ENCODE data around the gene GPLD1.

Gene GPLD1

DNA sequence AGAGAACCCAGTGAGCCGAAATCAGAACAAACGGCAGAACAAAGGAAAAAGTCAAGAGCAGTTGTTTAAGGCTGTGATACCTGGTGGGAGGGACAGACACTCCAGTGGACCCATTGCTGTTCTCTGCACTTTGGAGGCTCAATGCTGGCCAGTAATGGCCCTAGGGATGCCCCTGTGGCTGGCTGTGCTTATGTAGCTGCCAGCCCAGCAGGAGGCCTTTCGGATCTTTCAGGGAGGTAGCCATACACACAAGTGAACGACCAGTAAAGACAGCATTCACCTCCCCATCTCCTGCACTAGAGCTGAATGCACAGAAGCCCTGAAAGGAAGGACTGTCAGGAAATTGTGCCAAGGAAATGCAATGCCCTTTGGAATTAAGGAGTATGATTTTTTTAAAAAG lies 34.3 kb downstream of the GPLD1 start:
- no peak for DNase-seq (ENCODE audit: low read depth)

DNA sequence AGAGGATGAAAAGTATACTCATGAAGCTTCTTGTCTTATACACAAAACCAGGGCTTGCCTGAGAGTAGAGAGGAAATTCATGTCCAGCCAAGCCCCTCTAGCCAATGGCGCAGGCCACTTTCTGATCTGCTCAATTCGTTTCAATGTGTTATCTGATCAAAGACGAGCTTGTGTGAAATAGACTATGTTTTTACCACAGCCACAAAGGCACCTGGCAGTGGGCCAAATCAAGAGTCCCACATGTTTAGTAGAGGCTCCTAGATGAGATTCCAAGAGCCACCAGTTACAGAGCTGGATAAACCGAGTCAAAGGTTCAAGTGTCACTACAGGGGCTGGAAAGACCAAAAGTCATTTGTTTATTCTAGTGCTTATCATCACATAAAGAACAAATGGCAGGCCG lies 34.9 kb downstream of the GPLD1 start:
- DNase-seq (ENCODE audit: low read depth): no peak

DNA sequence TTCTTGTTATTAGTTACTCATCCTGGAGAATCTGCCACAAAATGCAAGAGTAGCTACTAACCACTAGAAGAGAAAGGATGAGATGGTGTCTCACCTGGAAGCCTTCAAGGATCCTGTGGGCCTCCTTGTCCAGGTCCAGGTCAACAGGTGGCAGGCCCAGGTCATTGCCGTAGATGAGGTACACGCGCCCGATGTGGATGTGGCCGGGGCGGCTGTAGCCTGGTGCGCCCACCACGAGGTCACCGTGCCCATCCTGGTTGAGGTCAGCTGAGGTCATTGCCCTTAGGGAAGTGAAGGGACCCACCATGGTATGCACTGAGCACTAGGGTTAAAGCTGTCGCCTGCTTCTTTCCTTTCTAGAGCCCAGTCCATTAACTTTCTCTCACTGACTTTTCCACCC lies 35.5 kb downstream of the GPLD1 start:
- no peak for DNase-seq (ENCODE audit: low read depth)

DNA sequence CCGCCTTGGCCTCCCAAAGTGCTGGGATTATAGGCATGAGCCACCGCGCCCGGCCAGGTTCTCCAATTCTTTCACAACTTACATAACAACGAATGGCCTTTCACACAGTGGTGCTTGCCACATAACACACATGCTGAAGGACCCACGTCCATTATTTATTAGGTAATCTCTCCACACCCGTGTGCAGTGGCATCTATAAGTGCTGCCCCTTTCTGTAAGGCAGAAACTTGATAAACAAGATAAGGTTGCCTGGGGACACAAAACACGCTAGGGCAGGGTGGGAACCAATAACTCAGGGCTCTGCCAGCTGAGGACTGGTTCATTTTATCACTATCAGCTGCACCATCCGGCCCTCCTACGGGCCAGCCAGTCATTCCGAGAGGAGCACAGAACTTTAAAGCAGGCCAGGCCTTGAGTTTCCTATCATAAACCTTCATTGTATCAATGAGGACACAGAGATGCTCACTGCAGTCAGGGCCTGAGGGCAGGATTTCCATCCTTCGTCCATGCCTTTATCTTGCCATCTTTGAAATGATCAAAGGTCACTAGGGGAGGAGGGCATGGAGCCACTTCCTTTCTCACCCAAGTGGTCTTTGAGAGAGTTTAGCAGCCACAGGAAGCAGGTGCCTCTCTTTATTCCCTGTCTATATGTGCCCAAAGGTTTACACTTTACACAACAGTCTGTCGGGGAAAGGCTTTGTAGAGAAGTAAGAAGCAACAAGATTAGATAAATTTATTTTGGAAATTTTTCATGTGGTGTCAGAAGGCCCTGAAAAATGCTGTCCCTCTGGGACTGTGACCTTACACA lies 37.6 kb downstream of the GPLD1 start:
- no peak for DNase-seq (ENCODE audit: low read depth)

DNA sequence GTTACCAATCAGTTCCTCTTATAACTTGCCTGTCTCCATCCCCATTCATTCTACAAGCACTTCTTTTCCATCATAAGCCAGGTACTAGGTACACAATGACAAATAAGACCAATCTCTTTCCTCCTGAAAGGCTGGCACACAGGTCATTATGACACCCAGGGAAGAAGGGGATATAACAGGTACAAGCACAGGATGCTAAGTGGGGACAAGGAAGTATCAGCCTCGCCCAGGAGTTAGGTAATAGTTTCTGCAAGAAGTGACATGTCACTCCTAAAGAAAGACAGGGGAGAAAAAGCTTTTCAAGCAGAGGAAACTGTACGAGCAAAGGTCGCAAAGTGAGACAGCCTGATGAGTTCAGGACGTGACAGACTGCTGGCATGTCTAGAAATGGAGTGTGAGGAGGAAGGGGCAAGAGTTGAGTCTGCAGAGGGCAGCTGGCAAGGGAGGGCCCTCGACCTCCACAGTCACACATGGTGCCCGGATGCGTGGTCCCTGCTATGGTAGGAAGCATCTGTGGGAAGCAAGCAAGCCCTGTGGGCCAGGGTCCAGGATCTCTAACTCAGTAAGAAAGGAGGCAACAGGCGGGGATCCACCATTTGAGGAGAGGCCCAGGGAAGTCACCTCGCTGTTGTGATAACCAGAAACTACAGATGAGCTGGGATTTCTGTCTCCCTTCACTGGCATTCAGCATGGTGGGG lies 40.4 kb downstream of the GPLD1 start:
- no peak for DNase-seq (ENCODE audit: low read depth)

DNA sequence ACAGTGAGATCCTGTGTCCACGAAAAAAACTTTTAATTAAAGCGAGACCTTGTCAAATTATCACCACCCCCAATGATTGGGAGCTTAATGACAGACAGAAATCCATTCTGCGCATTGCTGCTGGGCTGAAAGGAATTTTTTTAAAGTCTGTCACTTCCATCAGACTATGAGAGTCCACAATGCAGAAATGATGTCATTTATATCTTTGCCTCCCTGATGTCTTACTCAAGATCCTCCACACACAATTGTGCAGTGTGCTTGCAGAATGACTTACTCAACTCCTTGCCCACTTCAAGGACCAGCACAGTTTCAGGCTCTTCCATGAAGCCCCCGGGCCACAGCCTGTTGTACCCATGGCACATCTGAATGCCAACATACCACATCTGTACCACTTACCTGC lies 41.0 kb downstream of the GPLD1 start:
- DNase-seq (ENCODE audit: low read depth): no peak

DNA sequence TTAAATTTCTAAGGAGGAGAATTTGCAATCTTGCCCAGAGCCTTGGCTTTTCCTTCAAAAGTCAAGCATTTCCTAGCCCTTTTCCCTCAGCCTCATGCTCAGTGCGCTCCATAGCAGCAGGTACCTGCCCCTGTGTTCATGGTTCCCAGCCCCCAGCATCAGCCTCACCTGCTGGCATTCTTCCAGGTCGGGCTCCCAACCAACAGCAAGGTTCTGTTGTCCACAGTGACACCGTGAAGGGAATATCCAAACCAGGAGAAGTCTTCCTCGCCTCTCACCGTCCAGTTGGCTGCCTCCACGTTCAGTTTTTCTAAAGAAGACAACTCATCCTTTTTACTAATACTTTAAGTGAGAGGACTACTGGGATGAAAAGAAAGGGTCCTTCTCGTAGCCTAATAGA lies 42.7 kb downstream of the GPLD1 start:
- no peak for DNase-seq (ENCODE audit: low read depth)

DNA sequence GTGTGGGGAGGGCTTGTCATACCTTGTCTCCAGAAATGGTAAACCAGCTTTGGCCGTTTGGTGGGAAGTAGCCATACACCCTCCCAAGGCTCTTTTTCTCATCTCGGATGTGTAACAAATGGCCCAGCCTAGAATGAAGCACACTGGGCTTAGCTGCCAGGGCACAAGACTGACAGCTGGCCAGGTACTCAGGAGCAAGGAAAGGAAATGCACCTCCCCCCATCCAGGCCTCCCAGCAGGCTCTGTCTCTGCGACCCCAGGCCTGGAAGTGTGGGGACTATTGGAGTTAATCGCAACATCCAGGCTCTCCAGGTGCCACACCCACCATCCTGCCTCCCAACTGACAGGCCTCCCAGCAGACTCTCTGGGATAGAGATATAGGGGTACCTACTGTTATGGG lies 43.7 kb downstream of the GPLD1 start:
- no peak for DNase-seq (ENCODE audit: low read depth)

DNA sequence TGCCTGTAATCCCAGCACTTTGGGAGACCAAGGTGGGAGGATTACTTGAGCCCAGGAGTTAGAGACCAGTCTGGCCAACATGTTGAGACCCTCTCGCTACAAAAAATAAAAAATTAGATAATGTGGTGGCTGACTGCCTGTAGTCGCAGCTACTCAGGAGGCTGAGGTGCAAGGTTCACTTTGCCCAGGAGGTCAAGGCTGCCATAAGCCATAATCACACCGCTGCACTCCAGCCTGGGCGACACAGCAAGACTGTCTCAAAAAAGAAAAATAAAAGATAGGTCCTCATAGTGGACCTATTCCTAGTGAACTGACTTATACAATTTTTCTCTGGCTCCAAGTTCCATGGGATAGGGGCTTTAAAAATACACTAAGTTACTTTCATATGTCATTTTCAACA lies 44.8 kb downstream of the GPLD1 start:
- no peak for DNase-seq (ENCODE audit: low read depth)

DNA sequence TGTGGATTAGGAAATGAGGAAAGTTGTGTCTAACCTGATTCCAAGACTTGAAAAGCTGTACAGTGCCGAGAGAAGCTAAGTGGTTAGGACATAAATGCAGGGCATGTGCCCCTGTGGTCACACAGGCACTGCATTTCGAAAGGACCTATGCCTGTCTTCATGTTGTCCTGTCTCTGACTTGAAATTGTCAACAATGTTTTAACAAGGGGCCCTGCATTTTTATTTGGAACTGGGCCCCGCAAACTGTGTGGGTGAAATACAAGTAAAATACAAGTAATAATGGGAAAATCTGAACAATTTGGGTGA lies 47.8 kb downstream of the GPLD1 start:
- DNase-seq (ENCODE audit: low read depth): no peak

DNA sequence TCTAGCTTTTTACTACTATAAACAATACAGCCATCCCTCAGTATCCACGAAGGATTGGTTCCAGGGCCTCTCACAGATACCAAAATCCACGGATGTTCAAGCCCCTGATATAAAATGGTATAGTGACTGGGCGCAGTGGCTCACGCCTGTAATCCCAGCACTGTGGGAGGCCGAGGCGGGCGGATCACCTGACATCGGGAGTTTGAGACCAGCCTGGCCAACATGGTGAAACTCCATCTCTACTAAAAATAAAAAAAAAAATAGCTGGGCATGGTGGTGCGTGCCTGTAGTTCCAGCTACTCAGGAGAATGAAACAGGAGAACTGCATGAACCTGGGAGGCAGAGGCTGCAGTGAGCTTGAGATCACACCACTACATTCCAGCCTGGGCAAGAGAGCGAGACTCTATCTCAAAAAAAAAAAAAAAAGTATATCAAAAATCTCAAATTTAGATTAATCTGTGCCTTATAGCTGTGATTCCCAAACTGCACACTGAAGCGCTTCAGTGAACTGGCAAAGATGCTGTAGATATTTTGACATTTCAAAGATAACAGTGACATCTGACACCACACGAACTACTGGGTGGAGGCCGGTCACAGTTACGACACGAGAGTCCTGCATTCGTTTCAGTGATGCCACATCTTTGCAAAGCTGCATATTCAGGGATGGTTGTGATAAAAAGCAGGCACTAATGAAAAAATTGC lies 48.3 kb downstream of the GPLD1 start:
- DNase-seq (ENCODE audit: low read depth): no peak

DNA sequence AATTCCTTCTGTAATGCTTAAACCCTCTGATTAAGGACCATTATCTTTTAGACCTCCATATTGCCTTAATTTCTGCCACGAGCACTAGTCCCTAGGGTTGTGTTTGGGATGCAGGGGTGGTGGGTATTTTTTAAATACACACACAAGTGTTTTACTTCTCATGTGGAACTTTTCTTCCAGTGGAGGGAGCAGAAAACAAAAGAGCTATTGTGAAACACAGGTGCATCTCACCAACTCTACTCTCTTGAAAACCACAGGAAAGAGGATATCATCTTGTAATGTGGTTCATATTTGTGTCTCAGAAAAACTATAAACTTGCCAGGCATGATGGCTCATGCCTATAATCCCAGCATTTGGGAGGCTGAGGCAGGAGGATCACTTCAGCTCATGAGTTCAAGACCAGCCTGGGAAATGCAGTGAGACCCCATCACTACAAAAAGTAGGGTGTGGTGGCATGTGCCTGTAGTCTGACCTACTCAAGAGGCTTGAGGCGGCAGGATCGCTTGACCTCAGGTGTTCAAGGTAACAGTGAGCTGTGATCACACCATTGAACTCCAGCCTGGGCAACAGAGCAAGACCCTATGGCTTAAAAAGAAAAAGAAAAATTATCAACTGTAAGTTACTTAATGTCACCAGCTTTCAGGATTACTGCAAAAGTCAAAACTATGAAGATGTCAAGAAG lies 49.4 kb downstream of the GPLD1 start:
- DNase-seq (ENCODE audit: low read depth): no peak

DNA sequence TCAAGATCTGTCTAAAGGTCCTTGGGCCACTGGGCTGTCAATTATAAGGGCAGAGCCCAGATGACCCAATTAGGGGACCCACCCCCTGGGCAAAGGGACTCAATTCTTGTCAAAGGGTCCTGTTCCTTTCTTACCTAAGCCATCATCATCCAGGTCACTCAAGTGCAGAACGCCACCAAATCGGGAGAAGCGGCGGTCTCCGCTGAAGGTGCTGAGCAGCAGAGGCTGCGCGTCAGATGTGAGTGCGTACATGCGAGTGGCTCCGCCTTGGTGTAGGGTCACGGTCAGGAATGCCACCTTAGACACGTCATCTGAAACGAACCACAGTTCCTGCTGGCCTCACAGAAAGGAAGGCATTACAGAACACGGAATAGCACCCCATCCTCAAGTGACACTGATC lies 52.4 kb downstream of the GPLD1 start:
- DNase-seq (ENCODE audit: low read depth): no peak

DNA sequence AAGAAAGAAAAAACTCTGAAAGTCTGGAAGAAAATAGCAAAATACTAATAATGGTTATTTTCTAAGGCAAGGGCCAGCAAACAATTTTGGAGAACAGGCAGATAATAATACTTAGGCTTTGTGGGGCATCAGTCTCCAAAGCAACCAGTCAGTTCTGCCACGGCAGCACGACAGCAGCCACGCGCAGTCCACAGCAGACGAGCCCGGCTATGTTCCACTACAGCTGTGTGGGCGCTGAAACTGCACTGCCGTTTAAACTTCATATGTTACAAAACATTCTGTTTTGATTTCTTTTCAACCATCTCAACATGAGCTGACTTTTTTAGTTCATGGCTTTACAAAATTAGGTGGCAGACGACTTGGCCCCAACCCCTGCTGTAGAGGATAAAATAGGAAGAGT lies 56.8 kb downstream of the GPLD1 start:
- no peak for DNase-seq (ENCODE audit: low read depth)

DNA sequence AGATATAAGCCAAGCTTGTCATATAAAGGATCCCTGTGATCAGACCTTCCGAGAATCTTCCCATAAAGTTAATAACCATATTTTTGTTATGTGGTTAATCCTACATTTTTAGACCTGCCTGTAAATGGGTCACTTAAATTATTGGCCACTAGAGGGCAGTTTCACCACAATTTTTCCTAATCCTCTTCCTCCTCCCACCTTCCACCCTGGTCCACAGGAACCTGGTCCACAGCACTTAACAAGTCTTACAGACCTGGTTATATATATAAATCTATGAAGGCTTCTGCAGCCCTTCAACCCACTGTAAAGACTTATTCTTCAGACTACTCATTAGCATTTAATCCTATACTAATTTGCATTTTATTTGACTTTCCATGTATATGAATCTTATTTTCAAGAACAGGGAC lies 58.3 kb downstream of the GPLD1 start:
- no peak for DNase-seq (ENCODE audit: low read depth)

DNA sequence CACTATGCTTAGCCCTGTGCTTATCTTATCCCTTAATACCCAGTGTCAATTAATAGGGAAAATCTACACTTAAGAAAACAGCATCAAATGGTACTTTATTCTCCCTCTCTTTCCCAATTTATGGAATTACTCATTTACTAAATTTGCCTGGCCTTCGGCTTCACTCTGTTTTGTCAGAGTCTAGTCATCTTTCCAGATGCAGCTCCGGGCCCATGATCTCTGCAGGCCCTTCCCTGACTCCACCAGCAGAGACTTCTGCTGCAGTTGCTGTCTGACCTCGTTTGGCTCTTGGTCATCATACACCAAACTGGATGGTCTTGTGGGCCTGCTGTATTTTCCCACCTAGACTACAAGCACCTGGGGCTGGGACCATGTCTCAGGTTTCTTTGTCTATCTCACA lies 59.3 kb downstream of the GPLD1 start:
- DNase-seq (ENCODE audit: low read depth): no peak

DNA sequence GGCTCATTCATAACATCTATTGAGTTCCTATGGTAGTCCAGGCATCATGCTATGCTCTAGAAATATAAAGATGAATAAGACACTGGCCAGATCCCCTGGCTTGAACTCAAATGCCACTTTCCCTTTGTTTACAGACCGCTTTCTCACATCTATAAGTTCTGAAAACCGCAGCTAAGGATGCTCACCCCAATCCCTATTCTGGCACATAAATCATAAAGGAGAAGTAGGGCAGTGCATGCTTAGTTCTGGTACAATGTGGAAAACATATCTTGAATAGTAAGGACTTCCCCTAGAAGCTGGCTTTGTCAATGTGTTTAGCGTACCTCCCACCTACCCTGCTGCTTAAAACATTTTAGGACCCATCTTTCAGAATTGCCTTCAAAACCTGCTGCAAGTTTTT lies 60.2 kb downstream of the GPLD1 start:
- no peak for DNase-seq (ENCODE audit: low read depth)

DNA sequence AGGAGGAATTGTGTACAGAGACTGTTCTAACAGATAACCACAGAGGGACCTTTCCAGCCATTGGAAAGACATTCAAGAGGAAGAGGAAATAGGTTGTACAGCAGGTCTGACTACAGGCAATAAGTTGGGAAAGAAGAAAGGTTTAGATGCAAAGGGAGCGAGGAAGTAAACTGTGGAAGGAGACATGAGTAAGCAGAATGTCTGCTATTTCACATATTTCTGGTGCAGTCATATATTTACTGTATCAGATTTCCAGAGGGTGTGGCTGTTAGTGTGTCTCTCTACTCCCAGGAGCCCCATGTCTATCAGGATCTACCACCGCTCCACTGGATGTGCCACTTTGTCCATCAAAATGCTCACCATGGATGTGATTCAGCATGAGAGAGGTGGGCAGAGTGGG lies 60.8 kb downstream of the GPLD1 start:
- DNase-seq (ENCODE audit: low read depth): no peak

DNA sequence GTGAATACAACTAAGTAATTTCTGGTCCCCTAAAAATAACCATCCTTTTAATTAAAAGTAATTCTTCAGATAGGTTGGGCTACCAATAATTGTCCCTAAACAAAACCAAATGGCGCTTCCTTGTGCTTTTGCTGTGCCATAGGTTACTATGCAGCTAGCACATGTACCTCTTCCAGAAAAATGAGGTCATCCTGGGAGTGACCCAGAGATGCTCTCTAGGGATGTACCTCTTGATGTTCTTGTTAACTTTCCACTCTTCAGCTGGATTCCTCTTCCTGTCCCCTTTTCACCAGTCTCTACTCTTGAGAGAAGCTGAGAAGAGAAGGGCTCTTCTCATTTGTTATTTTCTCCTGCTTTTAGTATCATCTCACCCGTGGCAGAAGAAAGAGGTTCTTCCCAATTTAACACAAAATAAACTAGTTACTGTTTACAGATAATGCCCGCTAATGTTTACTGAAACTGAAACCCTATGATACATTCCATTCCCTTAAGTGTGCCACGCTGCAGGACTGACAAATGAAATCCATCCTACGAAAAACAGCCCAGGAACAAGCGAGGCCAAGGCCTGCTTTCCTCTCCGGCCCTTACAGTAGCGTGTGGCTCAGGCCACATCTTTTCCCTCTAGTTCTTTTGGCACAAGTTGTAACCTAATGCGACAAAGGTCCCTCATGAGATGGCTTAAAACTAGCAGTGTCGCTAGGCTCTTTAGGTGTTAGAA lies 62.5 kb downstream of the GPLD1 start:
- no peak for DNase-seq (ENCODE audit: low read depth)

DNA sequence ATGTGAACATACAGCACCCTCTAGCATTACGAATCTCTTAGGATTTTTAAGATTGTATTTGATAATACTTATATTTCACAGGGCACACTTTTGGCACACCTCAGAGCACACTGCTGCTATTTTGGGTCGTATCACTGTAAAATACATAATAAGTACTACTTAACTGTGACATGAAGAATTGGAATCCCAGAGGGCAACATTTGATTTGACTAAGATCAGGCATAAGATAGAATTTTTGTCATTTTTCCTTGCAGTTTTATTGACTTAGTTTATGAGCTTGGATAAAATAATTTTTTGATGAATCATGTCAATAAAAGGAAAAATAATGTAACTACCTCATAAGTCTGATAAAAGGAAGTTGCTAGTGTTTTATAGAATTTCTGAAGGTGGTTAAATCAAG lies 64.3 kb downstream of the GPLD1 start:
- no peak for DNase-seq (ENCODE audit: low read depth)

DNA sequence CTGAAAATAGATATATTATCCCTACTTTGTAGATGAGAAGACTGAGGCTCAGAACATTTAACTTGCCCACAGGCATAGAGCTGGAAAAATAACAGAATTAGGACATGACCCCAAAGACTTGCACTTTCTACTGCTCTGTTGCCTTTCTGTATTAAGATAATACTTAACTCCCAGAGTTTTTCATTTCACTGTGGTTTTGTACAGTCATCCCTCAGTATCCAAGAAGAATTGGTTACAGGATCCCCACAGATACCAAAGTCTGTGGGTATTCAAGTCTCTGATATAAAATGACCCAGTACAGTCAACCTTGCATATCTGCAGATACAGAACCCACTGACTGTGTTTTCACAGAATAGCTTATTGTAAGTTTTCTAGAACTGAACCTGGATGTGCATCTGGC lies 69.9 kb downstream of the GPLD1 start:
- DNase-seq (ENCODE audit: low read depth): no peak

DNA sequence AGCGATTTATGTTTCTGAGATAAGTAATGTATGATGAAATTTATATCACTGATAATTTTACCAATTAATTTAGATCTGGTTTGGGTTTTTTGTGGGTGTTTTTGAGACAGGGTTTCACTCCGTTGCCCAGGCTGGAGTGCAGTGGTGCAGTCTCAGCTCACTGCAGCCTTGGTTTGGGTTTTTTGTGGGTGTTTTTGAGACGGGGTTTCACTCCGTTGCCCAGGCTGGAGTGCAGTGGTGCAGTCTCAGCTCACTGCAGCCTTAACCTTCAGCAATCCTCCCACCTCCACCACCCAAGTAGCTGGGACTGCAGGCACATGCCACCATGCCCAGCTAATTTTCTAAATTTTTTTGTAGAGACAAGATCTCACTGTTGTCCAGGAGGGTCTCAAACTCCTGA lies 73.6 kb downstream of the GPLD1 start:
- DNase-seq (ENCODE audit: low read depth): no peak

Data from activated T-cell treated with anti-CD3 and anti-CD28 coated beads for 24 hours (primary cell).